Adrenal gland (tissue), 12 donors: ENCODE measurements around the gene ZWILCH. TPM values are rescaled to one million over a fixed set of nuclear protein-coding genes. Genes with fewer than 3 reads are reported as not detected.

ENCODE experiments used
- DNase-seq, 7 donors: peaks; one replicate each; pipeline ENCODE4 v3.0.0-alpha.2; 2019 to 2020
- H3K27ac ChIP-seq, 5 donors: fragments of 200-600 bp; sonication (generic) in 4 of 5; 1 replicate in 3 of 5; 2 replicates in 2 of 5; pipeline versions ENCODE4 v1.5.1 to v1.8.0; 2016 to 2020; ENCODE audit warnings: mild to moderate bottlenecking in 1 of 5
- H3K27me3 ChIP-seq: fragments of 200-600 bp; 2 replicates; pipeline ENCODE4 v1.8.0; 2021
- H3K36me3 ChIP-seq, 2 donors: fragments of 200-600 bp; replicated peaks in 1 of 2; 1 replicate in 1 of 2; 2 replicates in 1 of 2; pipeline versions ENCODE4 v1.5.1 to v1.8.0; 2018 to 2022
- H3K4me1 ChIP-seq, 2 donors: fragments of 200-600 bp; replicated peaks in 1 of 2; 1 replicate in 1 of 2; 2 replicates in 1 of 2; pipeline versions ENCODE4 v1.5.1 to v1.8.0; 2018 to 2021
- H3K4me3 ChIP-seq, 4 donors: fragments of 200-600 bp; sonication (generic) in 3 of 4; one replicate each; pipeline ENCODE4 v1.5.1; 2016 to 2018
- H3K9me3 ChIP-seq, 3 donors: fragments of 200-600 bp; sonication (generic) in 1 of 3; replicated peaks in 1 of 3; 1 replicate in 2 of 3; 2 replicates in 1 of 3; pipeline versions ENCODE4 v1.5.1 to v1.8.0; 2016 to 2021
- CTCF ChIP-seq, 6 experiments: fragments of 450-650 bp in 4 of 6; fragments of 200-600 bp in 2 of 6; sonication (generic) in 1 of 6; IDR thresholded peaks; 1 replicate in 5 of 6; 2 replicates in 1 of 6; pipeline versions ENCODE4 v1.5.1 to v1.8.0; 2016 to 2021; ENCODE audit warnings: antibody characterized with exemption in 6 of 6, mild to moderate bottlenecking in 2 of 6, moderate library complexity in 1 of 6
- POLR2A ChIP-seq, 2 donors: fragments of 450-650 bp; IDR thresholded peaks; one replicate each; pipeline ENCODE4 v1.6.1; 2017; ENCODE audit warnings: antibody characterized with exemption in 2 of 2, mild to moderate bottlenecking in 2 of 2, moderate library complexity in 1 of 2
- WGBS, 4 donors: extraction: QIAGEN DNeasy Blood & Tissue Kit in 2 of 4; methylation state at CpG; one replicate each; pipeline versions ENCODE4 v1.1.5 to v1.1.7; 2013 to 2017; 5-methylcytosine and 5-hydroxymethylcytosine counted together
- intact Hi-C, 2 donors: fragments of 100-400 bp; cut with DNase I; formaldehyde crosslinking; loops; one replicate each; pipeline versions ENCODE4 v1.14.1 to v1.15.0; 2022 to 2023
- polyA plus RNA-seq, 3 donors: library from polyadenylated mRNA; stranded (reverse); fragments of 200-250 nt in 2 of 3; fragments of 350-450 nt in 1 of 3; fragmentation: Illumina TruSeq in 1 of 3; extraction: RNeasy Lipid Tissue Mini Kit (QIAGEN cat#74804) in 1 of 3; gene quantifications; one replicate each; pipeline ENCODE4 v1.2.3, GENCODE V29; 2013 to 2014
- total RNA-seq, 9 donors: library from RNA; depleted of rRNA in 4 of 9; stranded (reverse); fragments of >200 nt in 4 of 9; fragments of 120-200 nt in 1 of 9; fragmentation: NEBNext Ultra II Directional in 1 of 9; extraction: Animal tissue kit (Norgen Biotek cat#: 25700) in 1 of 9; gene quantifications; one replicate each; pipeline versions ENCODE4 v1.1.0 to v1.2.4, GENCODE V29; 2013 to 2023
- donor health status: healthy with polysubstance abuse.
- donor health status: Bipolar disorder and iron deficiency.
- donor health status: DM: yes; HTN: yes; CAD: no.
- donor health status: DM: no; HTN: no; CAD: no.
- donor health status: DM: no; HTN: no; CAD: no.
- donor health status: DM: yes; HTN: yes; CAD: no.

Gene ZWILCH
- total and polyA plus RNA-seq, 12 donors = 1.1 to 11.4 (median 3.8) TPM

- no peaks in the 10 kb centered on the region for H3K9me3 ChIP-seq
- no peaks in the 10 kb centered on the region for H3K36me3 ChIP-seq
- H3K4me1 ChIP-seq = peaks cover 0 to 3% of the 10 kb centered on the region in 2 donors
- intact Hi-C loops = no loop called here
- no peaks in the 10 kb centered on the region for H3K27me3 ChIP-seq
- H3K4me3 ChIP-seq = no peak overlapping the region
- peak in 1 of 7 donors; percentile 23 for DNase-seq
- TF ChIP-seq POLR2A (IDR thresholded peaks at IDR 0.05) (no peak), CTCF (IDR thresholded peaks at IDR 0.05) (no peak)
- WGBS, 4 donors = 86 to 88% (median 87%) methylated on average over 7 of the region's 7 CpGs
- H3K27ac ChIP-seq = no peak overlapping the region
These were observed 62.8 kb downstream of the ZWILCH start for GRCh38 chr15:66567897-66568296.

- peak in 1 of 7 donors; percentile 11 for DNase-seq
- Histone ChIP-seq H3K27ac (no peak overlapping the region), H3K4me3 (no peak overlapping the region), H3K9me3 (no peaks in the 10 kb centered on the region), H3K4me1 (peaks cover 0 to 3% of the 10 kb centered on the region in 2 donors), H3K36me3 (no peaks in the 10 kb centered on the region), H3K27me3 (no peaks in the 10 kb centered on the region)
- intact Hi-C loops = no loop called here
- 76 to 86% (median 81%) methylated on average over 8 to 9 of the region's 9 CpGs for WGBS, 4 donors
- TF ChIP-seq POLR2A (IDR thresholded peaks at IDR 0.05) (no peak), CTCF (IDR thresholded peaks at IDR 0.05) (no peak)
These were observed 64.5 kb downstream of the ZWILCH start for GRCh38 chr15:66569461-66570137.

GRCh38 chr15:66570327-66570726 is 65.2 kb downstream of the ZWILCH start:
- no peaks in the 10 kb centered on the region for H3K9me3 ChIP-seq
- H3K4me3 ChIP-seq = no peak overlapping the region
- peak in 1 of 7 donors; percentile 25 for DNase-seq
- intact Hi-C loops = no loop called here
- H3K36me3 ChIP-seq = no peaks in the 10 kb centered on the region
- H3K27ac ChIP-seq = no peak overlapping the region
- 87 to 91% (median 90%) methylated on average over 2 to 3 of the region's 3 CpGs; no CpG with 5 or more reads in 1 of the 4 donors for WGBS, 4 donors
- H3K4me1 ChIP-seq = peaks cover 0 to 3% of the 10 kb centered on the region in 2 donors
- H3K27me3 ChIP-seq = no peaks in the 10 kb centered on the region
- no peak for TF ChIP-seq POLR2A (IDR thresholded peaks at IDR 0.05)
- no peak for TF ChIP-seq CTCF (IDR thresholded peaks at IDR 0.05)

- DNase-seq = peak in 1 of 7 donors; percentile 14
- no peak overlapping the region for H3K4me3 ChIP-seq
- H3K4me1 ChIP-seq = peaks cover 0 to 3% of the 10 kb centered on the region in 2 donors
- no peak overlapping the region for H3K27ac ChIP-seq
- intact Hi-C loops = no loop called here
- no peaks in the 10 kb centered on the region for H3K36me3 ChIP-seq
- 70 to 86% (median 80%) methylated on average over 6 of the region's 6 CpGs for WGBS, 4 donors
- H3K9me3 ChIP-seq = no peaks in the 10 kb centered on the region
- H3K27me3 ChIP-seq = no peaks in the 10 kb centered on the region
- TF ChIP-seq CTCF (IDR thresholded peaks at IDR 0.05) (no peak), POLR2A (IDR thresholded peaks at IDR 0.05) (no peak)
These were observed 65.8 kb downstream of the ZWILCH start for GRCh38 chr15:66570842-66571478.
